ENCODE results near the gene REN.

The REN gene

DNA sequence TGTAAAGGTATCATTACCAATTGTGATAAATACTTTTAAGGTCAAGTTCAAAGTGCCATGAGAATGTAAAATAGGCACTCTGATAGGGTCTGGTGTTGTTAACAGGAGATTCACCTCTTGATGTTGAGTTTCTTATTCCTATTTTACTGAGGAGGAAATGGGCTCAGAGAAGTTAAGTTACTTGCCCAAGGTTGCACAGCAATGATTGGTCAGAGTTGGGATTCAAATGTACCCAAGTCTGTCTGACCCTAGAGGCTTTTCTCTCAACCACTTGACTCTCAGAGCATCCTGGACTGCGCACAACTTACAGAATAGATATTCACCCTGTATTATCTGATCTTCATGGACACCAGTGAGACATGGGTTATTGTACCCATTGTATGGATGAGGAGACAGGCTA is 59.3 kb downstream of the REN start:
- DNase-seq: no peak

DNA sequence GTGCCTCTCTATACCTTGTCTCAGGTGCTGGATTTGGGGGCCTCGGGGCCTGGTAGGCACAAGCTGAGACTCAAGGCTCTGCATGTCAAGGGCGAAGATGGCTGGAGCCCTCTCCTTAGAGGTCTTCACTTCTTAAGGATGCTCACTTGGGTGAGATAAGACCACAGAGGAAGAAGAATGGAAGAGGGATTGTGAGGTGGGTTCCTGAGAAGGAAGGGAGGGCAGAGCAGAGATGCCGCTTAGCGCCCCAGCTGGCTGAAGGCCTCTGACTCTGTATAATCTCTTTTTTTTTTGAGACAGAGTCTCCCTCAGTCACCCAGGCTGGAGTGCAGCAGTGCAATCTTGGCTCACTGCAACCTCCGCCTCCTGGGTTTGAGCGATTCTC is 61.0 kb downstream of the REN start:
- DNase-seq: no peak

Measured in NCI-H2029 treated with DMSO at 0.1 percent for 48 hours (cell line).